ENCODE results near the gene TRPV3. TPM values are rescaled to one million over a fixed set of nuclear protein-coding genes. Genes with fewer than 3 reads are reported as not detected.

The TRPV3 gene
- total RNA-seq, 1 experiment from 2014 or later: 0.31 TPM

DNA sequence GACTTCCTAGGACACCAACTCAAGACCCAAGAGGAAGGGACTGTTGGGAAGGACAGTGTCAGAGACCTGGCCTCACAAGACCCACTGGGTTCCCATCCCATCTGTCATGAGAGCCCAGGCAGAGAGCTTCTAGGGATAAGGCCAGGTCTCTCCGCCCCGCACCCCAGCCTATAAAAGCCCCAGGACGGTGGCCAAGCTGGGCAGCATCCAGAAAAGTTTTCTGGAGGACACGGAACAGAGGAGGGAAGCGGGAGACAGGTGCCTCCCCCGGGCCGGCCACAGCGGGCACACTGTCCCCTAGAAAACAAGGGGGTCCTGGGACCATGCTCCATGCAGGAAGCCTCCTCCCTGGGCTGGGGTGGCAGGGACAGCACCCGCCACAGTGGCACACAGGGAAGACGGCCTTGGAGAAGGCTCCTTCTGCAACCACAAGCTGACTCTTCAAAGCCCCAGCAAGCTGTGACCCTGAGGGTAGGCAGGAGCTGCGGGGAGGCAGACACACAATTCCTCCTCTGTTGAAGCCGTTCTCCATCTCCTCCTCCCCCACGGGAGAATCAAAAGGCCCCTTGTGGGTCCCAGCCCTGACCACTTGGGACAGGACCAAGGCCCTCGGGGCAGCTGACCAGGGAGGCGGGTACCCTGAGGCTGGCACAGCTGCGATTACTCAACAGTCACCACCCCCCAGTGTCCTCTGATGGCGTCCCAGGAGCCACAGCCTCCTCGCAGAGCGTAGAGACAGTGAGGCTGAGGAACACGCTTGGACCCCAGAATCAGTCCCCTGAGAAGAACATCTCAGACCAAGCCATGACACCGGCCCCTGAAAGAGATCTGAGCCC lies 26.1 kb downstream of the TRPV3 start:
- ChIA-PET CTCF (interaction anchor here (0.6 kb wide), 1 partner anchor 483 kb away, joined by 4 read pairs; no protein-coding TSS in a partner anchor), POLR2A (no interaction called here)
- DNase-seq (ENCODE audit: low read depth, low spot score): no peak
- H3K36me3 ChIP-seq (ENCODE audit: control insufficient read depth, insufficient read depth, low read length): no peaks in the 10 kb centered on the region
- no peak overlapping the region for H3K4me3 ChIP-seq (ENCODE audit: low read depth in 2 of 2, low read length in 2 of 2)
- no peaks in the 10 kb centered on the region for H3K27me3 ChIP-seq (ENCODE audit: control insufficient read depth, insufficient read depth, low read length)
- H3K27ac ChIP-seq (ENCODE audit: low read length): no peak overlapping the region
- TF ChIP-seq POLR2AphosphoS5 (IDR thresholded peaks at IDR 0.05; ENCODE audit: low read depth, low read length): no peak
- TF ChIP-seq TCF7L2 (IDR thresholded peaks at IDR 0.05; ENCODE audit: low read depth, low read length): no peak
- TF ChIP-seq, protein P1, sequence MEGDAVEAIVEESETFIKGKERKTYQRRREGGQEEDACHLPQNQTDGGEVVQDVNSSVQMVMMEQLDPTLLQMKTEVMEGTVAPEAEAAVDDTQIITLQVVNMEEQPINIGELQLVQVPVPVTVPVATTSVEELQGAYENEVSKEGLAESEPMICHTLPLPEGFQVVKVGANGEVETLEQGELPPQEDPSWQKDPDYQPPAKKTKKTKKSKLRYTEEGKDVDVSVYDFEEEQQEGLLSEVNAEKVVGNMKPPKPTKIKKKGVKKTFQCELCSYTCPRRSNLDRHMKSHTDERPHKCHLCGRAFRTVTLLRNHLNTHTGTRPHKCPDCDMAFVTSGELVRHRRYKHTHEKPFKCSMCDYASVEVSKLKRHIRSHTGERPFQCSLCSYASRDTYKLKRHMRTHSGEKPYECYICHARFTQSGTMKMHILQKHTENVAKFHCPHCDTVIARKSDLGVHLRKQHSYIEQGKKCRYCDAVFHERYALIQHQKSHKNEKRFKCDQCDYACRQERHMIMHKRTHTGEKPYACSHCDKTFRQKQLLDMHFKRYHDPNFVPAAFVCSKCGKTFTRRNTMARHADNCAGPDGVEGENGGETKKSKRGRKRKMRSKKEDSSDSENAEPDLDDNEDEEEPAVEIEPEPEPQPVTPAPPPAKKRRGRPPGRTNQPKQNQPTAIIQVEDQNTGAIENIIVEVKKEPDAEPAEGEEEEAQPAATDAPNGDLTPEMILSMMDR (IDR thresholded peaks at IDR 0.05): no peak
- no peak for TF ChIP-seq REST (IDR thresholded peaks at IDR 0.05; ENCODE audit: insufficient read depth in 1 of 2, low read depth in 2 of 2, low read length in 1 of 2)
- no peak for TF ChIP-seq SIN3A (IDR thresholded peaks at IDR 0.05; ENCODE audit: borderline replicate concordance, insufficient read depth, low read depth, low read length)
- no peak for ATAC-seq
- H3K9me3 ChIP-seq (ENCODE audit: control insufficient read depth, insufficient read depth, low read depth, low read length): no peaks in the 10 kb centered on the region
- BruUV-seq (replicated peaks): no TSS peak
- in situ Hi-C loops (cut with HindIII; ENCODE audit: low pct_unique_long_range_greater_than_20kb, low sequenced_read_pairs): no loop called here
- no peaks in the 10 kb centered on the region; the same call in 1 of the 2 replicates for H3K4me1 ChIP-seq (ENCODE audit: control insufficient read depth, insufficient read depth, low read length)
- intact Hi-C loops (cut with micrococcal nuclease; ENCODE audit: unreplicated experiment): no loop called here

GRCh38 chr17:3529817-3530741 lies 27.5 kb downstream of the TRPV3 start:
- Histone ChIP-seq H3K9me3 (ENCODE audit: control insufficient read depth, insufficient read depth, low read depth, low read length) (no peaks in the 10 kb centered on the region), H3K4me1 (ENCODE audit: control insufficient read depth, insufficient read depth, low read length) (no peaks in the 10 kb centered on the region), H3K4me3 (ENCODE audit: low read depth in 2 of 2, low read length in 2 of 2) (no peak overlapping the region), H3K36me3 (ENCODE audit: control insufficient read depth, insufficient read depth, low read length) (no peaks in the 10 kb centered on the region), H3K27me3 (ENCODE audit: control insufficient read depth, insufficient read depth, low read length) (no peaks in the 10 kb centered on the region), H3K27ac (ENCODE audit: low read length) (no peak overlapping the region)
- POLR2A ChIA-PET: no interaction called here
- CTCF ChIA-PET: no interaction called here
- TF ChIP-seq POLR2AphosphoS5 (IDR thresholded peaks at IDR 0.05; ENCODE audit: low read depth, low read length) (no peak), REST (IDR thresholded peaks at IDR 0.05; ENCODE audit: insufficient read depth in 1 of 2, low read depth in 2 of 2, low read length in 1 of 2) (no peak), TCF7L2 (IDR thresholded peaks at IDR 0.05; ENCODE audit: low read depth, low read length) (no peak), SIN3A (IDR thresholded peaks at IDR 0.05; ENCODE audit: borderline replicate concordance, insufficient read depth, low read depth, low read length) (no peak)
- TF ChIP-seq, protein P1 (IDR thresholded peaks at IDR 0.05): no peak
- no TSS peak for BruUV-seq (replicated peaks)
- intact Hi-C loops (cut with micrococcal nuclease; ENCODE audit: unreplicated experiment) (no loop called here), in situ Hi-C loops (cut with HindIII; ENCODE audit: low pct_unique_long_range_greater_than_20kb, low sequenced_read_pairs) (no loop called here)
- no peak for ATAC-seq
- no peak for DNase-seq (ENCODE audit: low read depth, low spot score)

Measured in Panc1 (cell line).